ENCODE results near the gene TAMALIN.

DNA sequence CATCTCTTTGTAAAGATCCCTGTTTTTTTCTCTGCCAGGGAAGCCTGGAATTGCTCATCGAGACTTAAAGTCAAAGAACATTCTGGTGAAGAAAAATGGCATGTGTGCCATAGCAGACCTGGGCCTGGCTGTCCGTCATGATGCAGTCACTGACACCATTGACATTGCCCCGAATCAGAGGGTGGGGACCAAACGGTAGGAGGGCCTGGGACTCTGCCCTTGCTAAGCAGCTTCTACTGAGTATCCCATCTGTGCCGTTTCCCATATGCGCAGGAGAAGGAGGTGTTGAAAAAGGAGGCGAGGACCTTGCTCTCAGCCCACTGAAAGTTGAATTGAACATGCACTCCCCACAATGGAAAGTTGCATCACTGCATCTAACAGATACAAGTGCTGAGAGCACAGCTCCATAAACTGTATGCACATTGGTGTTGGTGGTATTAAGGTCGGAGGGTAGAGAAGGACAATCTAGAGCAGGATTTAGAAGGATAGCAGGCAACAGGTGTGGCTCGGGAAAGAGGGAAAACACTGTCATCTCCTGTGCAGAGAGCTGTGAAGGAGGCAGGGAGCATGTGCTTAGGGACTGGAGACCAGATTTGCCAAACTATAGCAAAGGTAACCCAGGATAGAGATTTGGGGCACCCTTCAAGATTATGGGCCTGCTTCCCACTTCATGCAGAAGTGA, 21.5 kb upstream of the TAMALIN start:
- TF ChIP-seq, protein P1, sequence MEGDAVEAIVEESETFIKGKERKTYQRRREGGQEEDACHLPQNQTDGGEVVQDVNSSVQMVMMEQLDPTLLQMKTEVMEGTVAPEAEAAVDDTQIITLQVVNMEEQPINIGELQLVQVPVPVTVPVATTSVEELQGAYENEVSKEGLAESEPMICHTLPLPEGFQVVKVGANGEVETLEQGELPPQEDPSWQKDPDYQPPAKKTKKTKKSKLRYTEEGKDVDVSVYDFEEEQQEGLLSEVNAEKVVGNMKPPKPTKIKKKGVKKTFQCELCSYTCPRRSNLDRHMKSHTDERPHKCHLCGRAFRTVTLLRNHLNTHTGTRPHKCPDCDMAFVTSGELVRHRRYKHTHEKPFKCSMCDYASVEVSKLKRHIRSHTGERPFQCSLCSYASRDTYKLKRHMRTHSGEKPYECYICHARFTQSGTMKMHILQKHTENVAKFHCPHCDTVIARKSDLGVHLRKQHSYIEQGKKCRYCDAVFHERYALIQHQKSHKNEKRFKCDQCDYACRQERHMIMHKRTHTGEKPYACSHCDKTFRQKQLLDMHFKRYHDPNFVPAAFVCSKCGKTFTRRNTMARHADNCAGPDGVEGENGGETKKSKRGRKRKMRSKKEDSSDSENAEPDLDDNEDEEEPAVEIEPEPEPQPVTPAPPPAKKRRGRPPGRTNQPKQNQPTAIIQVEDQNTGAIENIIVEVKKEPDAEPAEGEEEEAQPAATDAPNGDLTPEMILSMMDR (conservative IDR thresholded peaks at IDR 0.05; ENCODE audit: low read depth in 2 of 2) = no peak
- TF ChIP-seq JUNB (IDR thresholded peaks at IDR 0.05; ENCODE audit: unreplicated experiment) = no peak
- no peak for TF ChIP-seq REST (IDR thresholded peaks at IDR 0.05; ENCODE audit: unreplicated experiment)
- TF ChIP-seq EZH2 (IDR thresholded peaks at IDR 0.05; ENCODE audit: low read depth, unreplicated experiment) = no peak
- TF ChIP-seq ZNF114 (CRISPR knock-in tag; IDR thresholded peaks at IDR 0.05) = no peak
- no peak for TF ChIP-seq ZNF462 (CRISPR knock-in tag; IDR thresholded peaks at IDR 0.05)
- no peak for TF ChIP-seq ZNF331 (CRISPR knock-in tag; IDR thresholded peaks at IDR 0.05; ENCODE audit: low read depth)
- TF ChIP-seq POLR2AphosphoS5 (IDR thresholded peaks at IDR 0.05; ENCODE audit: low read depth) = no peak
